A673 (cell line): ENCODE data around the gene FAM98C. TPM values are rescaled to one million over a fixed set of nuclear protein-coding genes. Genes with fewer than 3 reads are reported as not detected.

Experiments used
- BruUV-seq: library from RNA; stranded (reverse); fragments of 400-500 nt; replicated peaks from 2 replicates; lab custom pipeline; 2021; lab: Mats Ljungman, UMichigan
- CTCF ChIA-PET: fragments of 300-600 bp; sonication (Branson Sonifier 250); formaldehyde crosslinking; loops from one replicate; lab custom pipeline; 2022; ENCODE audit warnings: antibody characterized with exemption; lab: Charles Lee
- POLR2A ChIA-PET: fragments of 300-600 bp; sonication (Branson Sonifier 250); formaldehyde crosslinking; loops from one replicate; lab custom pipeline; 2022; ENCODE audit warnings: antibody characterized with exemption; ENCODE audit not compliant: low non-redundant PET; lab: Charles Lee
- DNase-seq: peaks from one replicate; pipeline ENCODE4 v3.0.0-alpha.2; 2015; ENCODE audit warnings: low spot score
- H3K27ac ChIP-seq: fragments of 200-600 bp; sonication (generic); 2 replicates; pipeline ENCODE4 v1.5.1; 2016; ENCODE audit warnings: mixed run types, low read depth, mild to moderate bottlenecking, mixed read lengths, antibody characterized with exemption, low read length; ENCODE audit not compliant: poor library complexity, severe bottlenecking
- H3K27me3 ChIP-seq: fragments of 200-600 bp; sonication (generic); replicated peaks from 2 replicates; pipeline ENCODE4 v1.6.1; 2017; ENCODE audit warnings: mixed run types, low read depth, mild to moderate bottlenecking, mixed read lengths, antibody characterized with exemption, low read length; ENCODE audit not compliant: insufficient read depth, poor library complexity
- H3K36me3 ChIP-seq: fragments of 200-600 bp; sonication (generic); 2 replicates; pipeline ENCODE4 v1.6.1; 2016; ENCODE audit warnings: mixed run types, mild to moderate bottlenecking, mixed read lengths, antibody characterized with exemption, low read length; ENCODE audit not compliant: insufficient read depth, poor library complexity, severe bottlenecking
- H3K4me1 ChIP-seq: fragments of 200-600 bp; sonication (generic); 2 replicates; pipeline ENCODE4 v1.6.1; 2017; ENCODE audit warnings: mixed run types, mild to moderate bottlenecking, mixed read lengths, antibody characterized with exemption, low read length; ENCODE audit not compliant: insufficient read depth, poor library complexity, severe bottlenecking
- H3K4me3 ChIP-seq: fragments of 200-600 bp; sonication (generic); 2 replicates; pipeline ENCODE4 v1.5.1; 2016; ENCODE audit warnings: low read depth, mixed run types, mild to moderate bottlenecking, mixed read lengths, low read length; ENCODE audit not compliant: poor library complexity, severe bottlenecking
- H3K9me3 ChIP-seq: fragments of 200-600 bp; sonication (generic); 2 replicates; pipeline ENCODE4 v1.6.1; 2016; ENCODE audit warnings: mixed run types, low read depth, mild to moderate bottlenecking, mixed read lengths, antibody characterized with exemption, low read length; ENCODE audit not compliant: poor library complexity, severe bottlenecking
- EZH2 ChIP-seq: fragments of 200-600 bp; sonication (generic); IDR thresholded peaks from 2 replicates; pipeline ENCODE4 v1.6.1; 2017; ENCODE audit warnings: borderline replicate concordance, low read depth, mild to moderate bottlenecking, mixed read lengths, antibody characterized with exemption, low read length; ENCODE audit not compliant: poor library complexity, severe bottlenecking
- intact Hi-C: fragments of 100-400 bp; cut with micrococcal nuclease; formaldehyde crosslinking; loops from one replicate; pipeline ENCODE4 v1.10.0; 2022; ENCODE audit not compliant: unreplicated experiment
- total RNA-seq: library from RNA; stranded (reverse); gene quantifications from 2 replicates; pipeline ENCODE4 v1.2.3, GENCODE V29; 2021
- TF ChIP-seq, protein P1 (sequence below): fragments of 300-800, 200-600 bp; sonication (generic); conservative IDR thresholded peaks from 2 replicates; pipeline ENCODE4 v1.5.1; 2017; ENCODE audit warnings: low read depth, mild to moderate bottlenecking, antibody characterized with exemption, low read length, moderate library complexity, mixed read lengths

The FAM98C gene
- total RNA-seq, 1 experiment from 2014 or later, result 11.8 TPM

DNA sequence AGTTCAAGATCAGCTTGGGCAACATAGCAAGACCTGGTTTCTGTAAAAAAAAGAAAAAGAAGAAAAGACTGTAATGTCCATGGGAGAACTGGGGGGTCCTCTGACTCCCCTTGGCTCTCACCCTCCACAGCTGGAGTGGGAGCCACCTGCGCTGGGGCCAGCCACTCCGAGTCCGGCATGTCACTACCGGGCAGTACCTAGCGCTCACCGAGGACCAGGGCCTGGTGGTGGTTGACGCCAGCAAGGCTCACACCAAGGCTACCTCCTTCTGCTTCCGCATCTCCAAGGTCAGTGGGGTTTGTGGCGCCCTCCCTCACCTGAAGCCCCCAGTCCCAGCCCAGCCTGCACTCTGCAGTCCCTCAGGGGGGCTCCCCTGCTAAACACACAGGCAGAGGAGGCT, 45.3 kb downstream of the FAM98C start:
- no peak for DNase-seq
- intact Hi-C loops, result no loop called here
- CTCF ChIA-PET, result interaction anchor here (0.6 kb wide), 1 partner anchor 766 kb away, joined by 3 read pairs; no protein-coding TSS in a partner anchor
- BruUV-seq, result no TSS peak
- Histone ChIP-seq H3K36me3 (no peaks in the 10 kb centered on the region), H3K4me1 (no peaks in the 10 kb centered on the region), H3K4me3 (no peak overlapping the region), H3K27me3 (no peaks in the 10 kb centered on the region), H3K9me3 (no peaks in the 10 kb centered on the region), H3K27ac (no peak overlapping the region)
- POLR2A ChIA-PET, result no interaction called here
- TF ChIP-seq, protein P1, sequence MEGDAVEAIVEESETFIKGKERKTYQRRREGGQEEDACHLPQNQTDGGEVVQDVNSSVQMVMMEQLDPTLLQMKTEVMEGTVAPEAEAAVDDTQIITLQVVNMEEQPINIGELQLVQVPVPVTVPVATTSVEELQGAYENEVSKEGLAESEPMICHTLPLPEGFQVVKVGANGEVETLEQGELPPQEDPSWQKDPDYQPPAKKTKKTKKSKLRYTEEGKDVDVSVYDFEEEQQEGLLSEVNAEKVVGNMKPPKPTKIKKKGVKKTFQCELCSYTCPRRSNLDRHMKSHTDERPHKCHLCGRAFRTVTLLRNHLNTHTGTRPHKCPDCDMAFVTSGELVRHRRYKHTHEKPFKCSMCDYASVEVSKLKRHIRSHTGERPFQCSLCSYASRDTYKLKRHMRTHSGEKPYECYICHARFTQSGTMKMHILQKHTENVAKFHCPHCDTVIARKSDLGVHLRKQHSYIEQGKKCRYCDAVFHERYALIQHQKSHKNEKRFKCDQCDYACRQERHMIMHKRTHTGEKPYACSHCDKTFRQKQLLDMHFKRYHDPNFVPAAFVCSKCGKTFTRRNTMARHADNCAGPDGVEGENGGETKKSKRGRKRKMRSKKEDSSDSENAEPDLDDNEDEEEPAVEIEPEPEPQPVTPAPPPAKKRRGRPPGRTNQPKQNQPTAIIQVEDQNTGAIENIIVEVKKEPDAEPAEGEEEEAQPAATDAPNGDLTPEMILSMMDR, result no peak
- TF ChIP-seq EZH2, result no peak

DNA sequence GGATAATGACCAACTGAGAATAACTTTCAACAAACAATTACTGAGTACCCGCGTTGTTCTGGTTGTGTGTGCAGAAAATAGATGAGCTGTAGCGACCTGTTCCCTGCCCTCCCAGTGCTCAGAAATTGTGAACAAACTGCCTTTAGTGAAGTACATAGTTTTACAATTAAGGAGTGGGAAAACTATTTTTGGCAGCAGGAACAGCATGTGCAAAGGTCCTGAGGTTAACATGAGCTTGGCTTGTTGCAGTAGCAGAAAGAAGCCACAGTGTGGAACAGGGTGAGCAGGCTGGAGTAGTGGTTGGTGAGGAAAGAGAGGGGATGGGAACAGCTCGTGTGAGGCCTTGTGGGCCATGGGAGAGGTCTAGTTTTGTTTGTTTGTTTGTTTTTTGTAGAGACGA, 46.6 kb downstream of the FAM98C start:
- Histone ChIP-seq H3K36me3 (no peaks in the 10 kb centered on the region), H3K27ac (no peak overlapping the region), H3K27me3 (no peaks in the 10 kb centered on the region), H3K9me3 (no peaks in the 10 kb centered on the region), H3K4me1 (no peaks in the 10 kb centered on the region), H3K4me3 (no peak overlapping the region)
- ChIA-PET CTCF (no interaction called here), POLR2A (interaction anchor here (0.5 kb wide), 1 partner anchor 198 kb away, joined by 3 read pairs; the partner anchor contains the start of gene ACTN4)
- BruUV-seq, result no TSS peak
- intact Hi-C loops, result no loop called here
- no peak for DNase-seq
- TF ChIP-seq, protein P1, result no peak
- TF ChIP-seq EZH2, result no peak

DNA sequence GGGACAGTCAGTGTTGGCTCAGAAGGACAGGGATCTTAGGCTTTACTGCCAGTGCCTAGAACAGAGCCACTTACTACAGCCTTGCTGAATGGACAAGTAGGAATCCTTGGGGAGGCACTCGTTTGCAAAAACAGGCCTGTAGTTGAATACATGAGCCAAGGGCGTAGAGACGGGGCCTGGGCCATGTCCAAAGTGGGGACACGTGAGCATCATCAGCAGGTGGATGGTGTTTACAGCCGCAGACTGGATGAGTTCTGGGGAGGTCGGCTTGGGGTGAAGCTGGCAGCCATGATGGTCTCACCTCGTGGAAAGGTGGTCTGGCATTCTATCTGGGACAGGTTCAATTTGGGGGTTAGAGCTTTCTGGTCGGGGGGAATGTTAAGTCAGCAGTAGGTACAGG, 48.1 kb downstream of the FAM98C start:
- H3K4me3 ChIP-seq, result no peak overlapping the region
- no peaks in the 10 kb centered on the region for H3K36me3 ChIP-seq
- ChIA-PET POLR2A (no interaction called here), CTCF (no interaction called here)
- TF ChIP-seq, protein P1, result no peak
- TF ChIP-seq EZH2, result no peak
- DNase-seq, result no peak
- no peak overlapping the region for H3K27ac ChIP-seq
- H3K27me3 ChIP-seq, result no peaks in the 10 kb centered on the region
- no peaks in the 10 kb centered on the region for H3K4me1 ChIP-seq
- BruUV-seq, result no TSS peak
- intact Hi-C loops, result no loop called here
- H3K9me3 ChIP-seq, result no peaks in the 10 kb centered on the region
